Right renal pelvis (tissue), 4 donors: Measurements from ENCODE around the gene CACNB4. TPM values are rescaled to one million over a fixed set of nuclear protein-coding genes. Genes with fewer than 3 reads are reported as not detected.

ENCODE experiments used
- DNase-seq, 4 donors: peaks; one replicate each; pipeline ENCODE4 v3.0.0-alpha.2; 2013; ENCODE audit warnings: low read depth in 4 of 4, low spot score in 3 of 4, missing footprints in 1 of 4
- polyA plus RNA-seq, 4 donors: library from polyadenylated mRNA; unstranded; fragments of 120-200 nt; gene quantifications; one replicate each; pipeline ENCODE4 v1.2.1, GENCODE V29; 2013; ENCODE audit not compliant: insufficient read length in 4 of 4

The CACNB4 gene
- polyA plus RNA-seq, 4 donors = 7.2 to 11.8 (median 9.9) TPM

DNA sequence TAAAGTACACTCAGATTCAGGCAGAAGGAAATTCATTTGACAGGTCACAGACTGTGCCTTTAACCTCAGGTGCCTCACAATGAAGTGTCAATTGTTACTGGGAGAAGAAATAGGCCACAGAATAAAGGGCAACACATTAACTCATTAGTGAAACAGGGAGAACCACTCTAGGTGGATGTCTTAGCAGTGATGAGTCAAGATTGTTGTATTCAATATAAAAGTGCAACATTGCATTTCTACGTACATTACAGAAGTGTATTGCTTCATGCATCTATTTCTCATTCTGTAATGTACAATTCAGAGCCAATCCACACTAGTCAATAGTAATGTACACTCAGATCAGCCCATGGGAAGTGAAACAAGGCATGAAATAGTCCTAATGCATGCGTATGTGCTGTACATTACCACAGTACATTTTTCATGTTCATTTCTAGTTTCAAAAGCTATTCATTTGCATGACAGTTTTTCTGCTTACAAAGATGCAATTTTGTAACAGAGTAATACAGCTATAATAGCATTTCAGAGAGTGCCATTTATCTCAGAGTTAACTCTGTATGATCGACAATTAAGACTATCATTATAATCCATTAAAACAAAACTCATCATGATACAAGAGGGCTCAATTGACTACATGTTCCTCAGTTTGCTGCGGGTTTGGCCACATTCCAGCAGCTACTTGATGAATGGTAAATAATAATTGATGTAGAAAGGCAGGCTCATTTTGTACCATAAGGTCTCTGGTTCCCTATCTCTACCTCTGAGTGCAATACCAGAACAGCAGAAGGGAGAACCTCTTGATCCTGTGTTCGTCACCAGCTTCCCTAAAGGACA, 258.4 kb downstream of the CACNB4 start:
- DNase-seq = no peak

DNA sequence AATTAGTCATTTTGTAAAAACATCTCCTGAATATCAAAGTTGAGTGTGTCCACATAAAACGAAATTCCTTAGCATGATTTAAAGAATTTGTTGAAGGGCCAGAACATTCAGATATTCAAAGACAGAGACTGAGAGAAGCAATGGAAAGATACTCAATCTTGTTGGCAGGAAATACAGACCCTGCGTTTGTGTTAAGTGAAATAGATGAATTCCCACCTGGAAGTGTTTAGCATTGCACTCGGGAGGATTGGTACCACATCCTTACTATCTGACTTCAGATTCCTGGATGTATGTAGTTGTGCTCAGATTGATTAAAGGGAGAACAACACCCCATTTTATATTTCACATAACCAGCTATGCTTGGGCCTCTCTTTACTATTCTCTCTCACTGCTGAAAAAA, 260.9 kb downstream of the CACNB4 start:
- no peak for DNase-seq

DNA sequence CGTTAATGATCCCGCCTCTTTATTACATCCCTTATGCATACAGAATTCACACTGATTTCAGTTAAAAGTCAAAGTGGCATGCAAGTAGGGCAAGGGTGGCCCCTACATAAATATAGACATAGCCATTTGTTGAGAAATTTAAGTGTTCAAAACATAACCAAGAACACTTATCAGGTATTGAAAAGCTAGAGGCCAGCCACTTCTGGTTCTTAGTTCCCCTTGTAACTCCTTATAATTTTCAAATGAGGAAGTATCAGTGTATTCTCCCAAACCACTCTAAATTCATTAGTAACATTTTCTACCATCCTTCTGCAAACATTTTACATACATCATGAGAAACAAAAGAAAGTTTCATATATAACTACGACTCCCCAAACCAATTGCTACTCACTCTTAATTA, 264.9 kb downstream of the CACNB4 start:
- DNase-seq = no peak

DNA sequence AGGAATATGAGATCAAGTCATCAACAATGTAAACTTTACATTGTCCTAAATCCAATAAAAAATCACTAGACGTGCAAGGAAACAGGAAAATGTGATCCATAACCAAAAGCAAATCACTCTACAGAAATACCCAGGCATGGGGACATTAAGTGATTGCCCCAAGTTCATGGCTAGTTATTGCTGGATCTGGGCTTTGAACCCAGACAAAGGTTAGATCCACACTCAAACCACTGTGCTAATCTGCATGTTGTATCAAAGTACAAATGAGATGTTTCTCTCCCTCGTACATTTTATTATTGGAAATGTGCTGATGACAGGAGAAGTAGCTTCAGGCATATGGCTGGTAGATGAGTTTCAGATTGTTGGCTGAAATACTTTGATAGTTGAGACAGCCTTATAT, 267.9 kb downstream of the CACNB4 start:
- no peak for DNase-seq

DNA sequence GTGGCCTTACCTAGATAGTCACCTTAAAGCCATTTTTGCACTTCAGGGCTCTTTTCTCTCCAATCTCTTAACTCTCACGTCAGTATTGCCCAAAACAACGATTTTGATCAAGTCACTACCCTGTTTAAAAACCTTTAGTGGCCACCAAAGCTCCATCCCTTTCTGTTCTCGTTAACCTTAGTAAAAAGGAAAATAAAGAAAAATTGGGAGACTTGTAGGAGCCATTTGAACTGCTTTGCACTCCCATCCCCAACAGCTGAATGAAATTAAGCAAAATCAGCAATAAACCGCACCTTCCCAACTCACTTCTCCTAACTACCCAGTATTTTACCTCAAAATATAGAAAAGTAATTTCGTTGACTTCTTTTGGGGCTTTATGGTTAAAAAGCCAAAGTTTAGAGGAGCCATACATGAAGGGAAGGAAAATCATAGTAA, 269.9 kb downstream of the CACNB4 start:
- DNase-seq = no peak

DNA sequence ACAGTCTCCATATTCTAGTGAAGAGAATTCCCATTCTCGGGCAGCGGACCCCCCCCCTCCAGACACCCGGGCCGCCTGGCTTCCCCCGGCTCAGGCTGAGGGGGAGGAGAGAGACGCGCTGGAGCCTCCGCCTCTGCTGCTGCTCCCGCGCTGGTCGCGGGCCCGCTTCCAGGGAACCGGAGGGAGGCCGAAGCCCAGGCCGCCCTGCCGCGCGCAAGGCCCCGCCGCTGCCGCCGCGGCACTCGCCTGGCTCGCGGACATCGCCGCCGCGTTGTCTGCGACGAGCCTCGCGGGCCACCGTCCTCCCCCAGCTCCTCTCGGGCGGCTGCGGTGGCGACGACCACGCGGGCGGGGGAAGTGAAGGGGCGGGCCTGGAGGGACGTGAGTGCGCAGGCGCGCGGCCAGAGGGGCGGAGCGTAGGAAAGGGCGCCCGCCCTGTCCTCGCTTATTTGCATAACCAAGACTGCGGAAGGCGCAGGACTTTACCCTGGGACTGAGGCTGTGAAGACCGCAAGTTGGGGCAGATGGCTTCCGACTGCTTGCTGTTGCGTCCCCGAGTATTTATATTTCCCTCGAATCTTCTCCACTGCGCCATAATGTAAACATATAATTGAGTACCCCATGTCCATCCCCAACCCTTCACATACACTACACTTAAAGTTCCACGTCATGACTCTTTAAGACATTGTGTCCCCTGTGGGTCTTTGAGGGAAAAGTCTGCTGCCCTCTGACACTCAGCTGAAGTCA, 270.5 kb downstream of the CACNB4 start, which contains the start of gene ARL5A:
TSS of gene ARL5A (minus strand) at position 279 of the 747 bp plus-strand sequence. CDS start at position 34, 245 bp downstream.
- DNase-seq = peak; percentile 89 to 95 (median 90)

DNA sequence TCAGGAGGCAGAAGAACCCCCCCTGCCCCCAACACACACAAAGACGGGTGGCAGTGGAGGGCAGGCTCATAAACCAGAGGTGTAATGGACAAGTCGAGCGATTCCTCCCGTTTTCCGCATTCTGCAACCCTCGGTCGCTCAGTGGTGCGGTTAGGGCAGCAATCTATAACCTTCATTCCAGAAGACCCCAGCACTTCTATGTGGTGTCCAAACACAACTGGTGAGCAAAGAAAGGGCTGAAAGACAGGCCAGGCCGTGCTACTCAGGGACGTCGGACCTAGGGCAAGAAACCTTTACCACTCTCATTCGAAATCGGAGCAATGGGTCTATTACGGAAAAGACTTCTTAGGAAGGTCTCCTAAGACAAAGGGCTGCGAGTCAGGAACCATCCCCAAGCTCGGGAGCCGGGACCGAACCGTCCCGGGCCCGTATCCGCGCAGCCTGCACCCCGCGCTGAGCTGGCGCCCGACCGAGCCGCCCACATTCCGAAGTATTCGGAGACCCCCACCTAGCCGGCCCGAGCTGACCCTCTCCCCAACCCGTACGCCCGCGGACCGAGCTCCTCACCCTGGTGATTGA, 271.2 kb downstream of the CACNB4 start:
- DNase-seq = peak in 1 of 4 donors; percentile 28

DNA sequence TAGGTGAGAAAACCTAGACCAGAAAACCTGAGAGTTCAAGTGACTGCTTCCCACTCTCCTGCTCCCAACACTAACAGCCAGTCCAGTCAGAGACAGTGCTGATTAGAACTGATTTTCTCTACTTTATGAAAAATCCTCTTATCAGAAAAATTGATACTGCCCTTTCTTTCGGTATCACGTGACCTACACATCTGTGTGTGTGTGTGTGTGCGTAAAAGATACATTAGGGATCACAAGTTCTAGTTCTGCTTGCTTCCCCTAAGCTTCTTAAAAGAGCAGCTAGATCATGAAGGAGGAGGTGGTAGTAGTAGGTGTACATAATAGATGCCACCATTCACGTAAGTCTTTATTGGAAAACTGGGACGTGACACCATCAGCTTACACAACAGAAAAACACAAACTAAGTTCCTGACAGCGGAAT, 272.1 kb downstream of the CACNB4 start:
- no peak for DNase-seq

DNA sequence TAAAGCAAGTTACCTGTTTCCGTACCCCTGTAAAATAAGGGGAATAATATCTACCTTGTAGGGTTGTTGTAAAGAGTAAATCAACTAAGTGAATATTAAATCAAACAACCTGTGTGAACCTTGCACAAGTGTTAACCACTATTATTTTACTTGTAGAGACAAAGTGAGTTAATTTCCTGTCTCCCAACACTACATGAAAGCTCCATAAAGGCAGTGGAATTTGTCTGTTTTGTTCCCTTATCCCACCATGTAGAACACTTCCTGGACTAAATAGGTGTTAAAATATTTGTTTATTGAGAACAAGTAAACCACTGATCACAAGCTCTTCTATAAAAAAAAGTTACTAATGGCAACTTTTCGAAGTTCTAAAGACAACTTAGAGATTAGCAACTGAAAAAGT, 274.0 kb downstream of the CACNB4 start:
- DNase-seq = no peak

DNA sequence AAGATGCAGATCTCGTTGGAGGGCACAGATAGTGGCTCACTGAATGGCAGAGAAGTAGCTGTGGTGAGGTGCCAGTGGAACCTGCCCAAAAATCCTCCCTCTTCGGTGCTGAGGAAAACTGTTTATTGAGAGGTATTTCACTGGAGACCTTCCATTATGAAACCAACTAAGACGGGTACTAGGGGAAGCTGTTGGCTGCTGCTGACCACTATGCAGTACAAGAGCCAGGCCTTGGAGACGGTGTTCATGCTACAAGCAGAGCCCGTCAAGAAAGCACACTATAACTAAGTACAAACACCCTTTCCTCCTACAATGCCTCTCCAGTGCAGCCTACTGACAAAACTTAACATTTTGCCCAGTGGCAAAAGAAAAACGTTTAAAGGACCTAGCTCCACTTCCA, 275.2 kb downstream of the CACNB4 start:
- DNase-seq = no peak

DNA sequence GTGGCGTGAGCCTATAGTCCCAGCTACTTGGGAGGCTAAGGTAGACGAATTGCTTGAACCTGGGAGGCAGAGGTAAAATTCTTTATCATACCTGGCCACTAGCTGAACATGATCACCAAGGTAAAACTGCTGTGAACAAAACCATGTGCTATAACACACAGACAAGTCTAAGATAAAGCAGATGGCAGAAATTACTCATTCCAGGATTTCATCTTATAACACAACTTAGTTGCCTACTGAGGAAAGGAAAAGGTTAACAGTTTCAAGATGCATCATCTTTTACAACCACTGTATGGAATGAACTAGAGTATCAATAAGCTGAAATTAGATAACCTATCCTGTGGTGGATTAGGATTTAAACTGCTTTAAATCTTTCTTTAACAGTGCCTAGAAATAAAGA, 278.9 kb downstream of the CACNB4 start:
- DNase-seq = no peak

DNA sequence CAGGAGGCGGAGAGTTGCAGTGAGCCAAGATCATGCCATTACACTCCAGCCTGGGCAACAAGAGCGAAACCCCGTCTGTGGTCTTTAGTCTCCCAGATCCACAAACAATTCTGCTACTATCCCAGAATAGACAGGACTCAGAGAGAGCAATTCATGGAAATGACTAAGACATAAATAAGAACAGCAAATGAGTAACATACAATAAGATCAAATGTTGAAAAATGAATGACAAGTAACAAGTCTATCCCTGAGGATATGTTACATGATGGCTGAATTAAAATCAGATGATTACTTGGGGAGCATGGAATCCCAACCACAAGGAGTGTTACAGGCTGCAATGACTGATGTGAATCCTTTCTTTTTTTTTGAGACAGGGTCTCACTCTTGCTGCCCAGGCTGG, 280.9 kb downstream of the CACNB4 start:
- DNase-seq = no peak

DNA sequence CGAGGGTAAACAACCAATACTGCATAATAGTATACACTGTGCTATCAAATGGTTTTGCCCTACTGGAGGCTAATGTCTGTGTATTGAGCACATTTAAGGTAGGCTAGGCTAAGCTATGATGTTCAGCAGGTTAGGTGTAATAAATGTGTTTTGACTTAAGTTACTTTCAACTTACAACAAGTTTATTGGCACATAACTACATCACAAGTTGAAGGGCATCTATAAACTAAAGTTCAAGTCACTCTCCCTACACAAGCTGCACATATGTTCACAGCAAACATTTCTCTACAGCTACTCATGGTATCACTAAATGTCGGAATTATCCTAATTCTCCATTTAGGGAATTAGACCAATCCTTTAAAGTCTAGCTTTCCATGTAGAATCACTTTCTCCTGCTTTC, 282.0 kb downstream of the CACNB4 start:
- DNase-seq = no peak

DNA sequence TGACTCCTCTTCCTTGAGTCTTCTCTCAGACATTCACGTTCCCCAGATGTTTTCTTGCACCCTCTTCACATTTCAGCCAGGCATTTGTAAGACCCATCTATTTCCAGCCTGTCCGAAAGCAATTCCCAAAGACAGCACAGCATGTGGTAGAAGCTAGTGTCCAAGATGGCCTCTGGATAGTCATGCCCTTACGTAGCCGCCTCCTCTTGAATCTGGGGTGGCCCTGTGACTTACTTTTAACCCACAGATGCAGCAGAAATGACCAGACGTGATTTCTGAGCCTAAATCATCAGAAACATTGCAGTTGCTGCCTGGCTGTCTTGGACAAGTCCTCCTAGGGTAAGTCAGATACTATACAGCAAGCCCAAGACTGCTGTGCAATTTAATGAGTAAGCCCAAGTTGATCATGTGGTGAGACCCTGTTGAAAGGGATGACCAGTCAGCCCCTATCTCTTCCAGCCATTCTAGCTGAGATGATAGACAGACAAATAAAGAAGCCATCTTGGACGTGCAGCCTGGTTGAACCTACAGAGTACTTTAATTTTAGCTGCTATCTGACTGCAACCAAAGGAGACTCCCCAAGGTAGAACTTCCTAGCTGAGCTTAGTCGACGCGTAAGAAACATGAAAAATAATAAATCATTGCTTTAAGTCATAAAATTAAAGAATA, 282.9 kb downstream of the CACNB4 start:
- no peak for DNase-seq

DNA sequence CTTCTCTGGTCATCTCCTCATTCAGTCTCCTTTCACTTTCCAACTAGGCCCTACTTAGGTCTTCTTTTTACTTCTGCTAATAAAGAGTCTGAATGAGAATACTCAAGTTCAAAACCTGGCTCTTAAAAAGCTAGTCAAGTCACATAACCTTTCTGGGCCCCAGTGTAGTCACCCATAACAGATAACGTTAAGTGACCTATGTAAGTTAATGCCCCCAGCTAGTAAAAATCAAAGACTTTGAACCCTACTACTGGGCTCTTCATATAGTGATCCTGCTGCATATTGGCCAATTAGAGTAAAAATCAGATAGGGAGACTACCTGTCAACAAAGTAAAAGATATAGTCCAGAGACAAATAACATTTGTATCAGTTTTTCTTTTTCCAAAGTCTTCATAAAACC, 288.4 kb downstream of the CACNB4 start:
- no peak for DNase-seq

DNA sequence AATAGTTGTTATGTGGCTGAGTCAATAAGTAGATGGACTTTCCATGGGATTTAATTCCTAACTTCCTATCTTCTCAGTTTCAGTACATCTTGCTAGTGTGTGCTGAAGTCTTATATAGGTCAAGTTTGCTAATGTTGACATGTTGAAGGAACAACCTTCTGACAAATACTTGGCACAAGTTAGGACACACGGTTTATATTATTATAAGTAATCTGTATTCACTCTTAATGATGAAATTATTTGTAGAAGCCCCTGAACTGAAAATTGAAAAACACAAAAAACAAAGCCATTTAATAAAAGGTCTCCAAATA, 289.8 kb downstream of the CACNB4 start:
- DNase-seq = no peak

DNA sequence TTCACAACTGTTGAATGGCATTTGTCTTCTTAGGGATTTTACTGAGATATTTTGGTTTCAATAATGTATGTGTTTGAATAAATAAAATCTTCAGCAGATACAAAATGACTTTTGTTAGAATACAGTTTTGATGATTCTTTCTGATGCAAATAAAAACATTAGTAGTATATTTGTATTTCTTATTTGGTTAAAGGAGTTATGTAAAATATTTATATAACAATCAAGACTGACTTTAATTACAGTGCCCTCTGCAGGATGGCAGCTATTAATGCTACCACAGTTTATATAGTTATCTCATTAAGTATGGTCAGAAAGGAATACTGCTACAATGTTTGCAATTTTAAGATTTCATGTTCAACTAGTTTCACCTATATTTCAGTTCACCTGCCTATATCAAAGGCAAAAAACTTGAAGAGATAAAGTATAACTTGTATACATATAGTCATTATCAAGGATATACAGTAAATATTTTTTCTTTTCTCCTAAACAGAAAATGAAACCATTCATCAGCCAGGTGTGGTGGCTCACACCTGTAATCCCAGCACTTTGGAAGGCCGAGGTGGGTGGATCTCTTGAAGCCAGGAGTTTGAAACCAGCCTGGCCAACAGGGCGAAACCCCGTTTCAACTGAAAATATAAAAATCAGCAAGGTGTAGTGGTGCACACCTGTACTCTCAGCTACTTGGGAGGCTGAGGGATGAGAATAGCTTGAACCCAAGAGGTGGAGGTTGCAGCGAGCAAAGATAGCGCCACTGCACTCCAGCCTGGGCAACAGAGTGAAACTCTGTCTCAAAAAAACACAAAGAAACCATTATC, 290.4 kb downstream of the CACNB4 start:
- no peak for DNase-seq

DNA sequence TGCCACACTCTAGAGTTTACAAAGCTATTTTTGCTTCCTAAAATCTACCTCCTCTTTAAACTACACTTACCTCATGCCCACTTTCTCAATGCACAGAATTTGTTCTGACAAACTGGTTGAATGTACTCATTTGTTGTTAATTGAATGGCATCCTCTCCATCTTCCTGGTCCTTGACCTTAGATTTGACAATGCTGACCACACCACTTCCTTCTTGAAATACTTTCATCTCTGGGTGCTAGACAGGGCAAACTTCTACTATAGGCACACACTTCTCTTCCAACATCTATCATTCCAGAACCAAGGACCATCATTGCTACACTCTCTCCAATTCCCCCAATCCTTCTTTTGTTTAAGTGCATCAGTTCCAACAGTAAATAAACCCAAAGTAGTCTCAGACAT, 292.9 kb downstream of the CACNB4 start:
- no peak for DNase-seq

DNA sequence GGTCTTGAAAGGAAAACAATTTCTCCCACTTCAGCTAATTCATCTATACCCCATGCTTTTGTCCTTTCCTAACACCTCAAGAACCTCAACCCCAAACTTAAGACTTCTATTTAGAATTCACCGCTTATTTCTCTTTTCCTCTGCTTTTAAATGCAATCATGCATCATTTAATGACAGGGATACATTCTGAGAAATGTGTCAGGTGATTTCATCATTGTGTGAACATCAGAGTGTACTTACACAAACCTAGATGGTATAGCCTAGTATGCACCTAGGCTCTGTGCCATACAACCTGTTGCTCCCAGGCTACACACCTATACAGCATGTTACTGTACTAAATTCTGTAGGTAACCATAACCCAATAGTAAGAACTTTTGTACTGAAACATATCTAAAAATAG, 293.5 kb downstream of the CACNB4 start:
- no peak for DNase-seq

DNA sequence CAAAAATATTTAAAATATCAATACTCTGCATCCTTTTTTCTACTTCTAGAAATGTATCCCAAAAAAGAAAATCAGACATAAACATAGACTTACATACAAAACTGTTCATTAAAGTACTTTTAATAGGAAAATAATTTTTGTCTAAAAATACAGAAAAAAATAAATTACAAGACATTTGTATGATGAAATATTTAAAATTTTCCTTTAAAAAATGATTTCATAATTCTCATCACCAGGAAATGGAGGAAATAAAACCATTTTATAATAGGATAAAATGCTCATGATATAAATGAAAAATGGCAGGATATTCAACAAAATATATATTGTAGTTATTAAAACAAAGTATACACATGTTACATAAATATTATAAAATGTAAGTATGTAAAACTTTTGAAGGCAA, 295.0 kb downstream of the CACNB4 start:
- DNase-seq = no peak
